B cell (primary cell): Measurements from ENCODE around the gene PLPPR5. TPM values are rescaled to one million over a fixed set of nuclear protein-coding genes. Genes with fewer than 3 reads are reported as not detected.

Source experiments
- ATAC-seq: fragments of 200-7000 bp; cut with Tn5 transposase; one replicate; pipeline ENCODE4 v1.10.0; 2021; ENCODE audit warnings: low read depth, mild to moderate bottlenecking, moderate number of reproducible peaks, moderate library complexity
- CTCF ChIA-PET: fragments of 350-600 bp; sonication (Branson Sonifier 250); formaldehyde crosslinking; loops from one replicate; lab custom pipeline; 2021; ENCODE audit warnings: antibody characterized with exemption, inconsistent platforms; lab: Charles Lee
- POLR2A ChIA-PET: fragments of 350-600 bp; sonication (Branson Sonifier 250); formaldehyde crosslinking; loops from one replicate; lab custom pipeline; 2021; ENCODE audit warnings: antibody characterized with exemption; lab: Charles Lee
- DNase-seq: peaks from one replicate; pipeline ENCODE4 v3.0.0; 2013
- H2AFZ ChIP-seq: 2 replicates; pipeline ENCODE4 v1.6.1; 2012; ENCODE audit warnings: mild to moderate bottlenecking, low read depth, low read length; ENCODE audit not compliant: insufficient read depth, poor library complexity, severe bottlenecking
- H3K27ac ChIP-seq, 2 donors: 1 replicate in 1 of 2; 2 replicates in 1 of 2; pipeline ENCODE4 v1.5.1; 2012 to 2013; ENCODE audit warnings: low read length in 2 of 2, mild to moderate bottlenecking in 2 of 2, moderate library complexity in 1 of 2
- H3K27me3 ChIP-seq, 4 experiments: fragments of 200-600 bp in 1 of 4; sonication (generic) in 1 of 4; replicated peaks in 1 of 4; 1 replicate in 2 of 4; 2 replicates in 2 of 4; pipeline versions ENCODE4 v1.6.1 to v1.7.0; 2013 to 2016; ENCODE audit warnings: low read length in 3 of 4, mild to moderate bottlenecking in 2 of 4, mixed read lengths in 1 of 4, moderate library complexity in 1 of 4; ENCODE audit not compliant: insufficient read depth in 4 of 4, control insufficient read depth in 3 of 4; ENCODE audit errors: control extremely low read depth in 1 of 4
- H3K36me3 ChIP-seq, 2 experiments: replicated peaks in 1 of 2; 1 replicate in 1 of 2; 2 replicates in 1 of 2; pipeline versions ENCODE4 v1.6.1 to v1.7.1; 2013; ENCODE audit warnings: low read length in 1 of 2; ENCODE audit not compliant: insufficient read depth in 2 of 2, control insufficient read depth in 1 of 2; ENCODE audit errors: control extremely low read depth in 1 of 2, extremely low read depth in 1 of 2
- H3K4me1 ChIP-seq, 2 donors: fragments of 200-600 bp in 1 of 2; sonication (generic) in 1 of 2; 1 replicate in 1 of 2; 2 replicates in 1 of 2; pipeline versions ENCODE4 v1.5.1 to v1.6.1; 2013 to 2017; ENCODE audit warnings: low read length in 2 of 2; ENCODE audit not compliant: control insufficient read depth in 2 of 2, insufficient read depth in 2 of 2
- H3K4me2 ChIP-seq: replicated peaks from 2 replicates; pipeline ENCODE3; 2012; ENCODE audit warnings: mild to moderate bottlenecking, low read depth, low read length; ENCODE audit not compliant: poor library complexity, severe bottlenecking
- H3K4me3 ChIP-seq, 5 experiments: fragments of 200-600 bp in 1 of 5; sonication (generic) in 1 of 5; 1 replicate in 3 of 5; 2 replicates in 2 of 5; pipeline versions ENCODE4 v1.5.1 to v1.7.0; 2011 to 2016; ENCODE audit warnings: low read length in 4 of 5, mild to moderate bottlenecking in 4 of 5, low read depth in 2 of 5, control low read depth in 1 of 5, moderate library complexity in 1 of 5; ENCODE audit not compliant: insufficient read depth in 1 of 5; ENCODE audit errors: control extremely low read depth in 1 of 5, extremely low read depth in 1 of 5
- H3K79me2 ChIP-seq: fragments of 200-600 bp; sonication (generic); one replicate; pipeline ENCODE4 v1.6.0; 2016; ENCODE audit warnings: low read length; ENCODE audit not compliant: control insufficient read depth, insufficient read depth
- H3K9ac ChIP-seq: fragments of 200-600 bp; sonication (generic); 2 replicates; pipeline ENCODE4 v1.6.1; 2017; ENCODE audit warnings: mild to moderate bottlenecking, low read length, moderate library complexity
- H3K9me3 ChIP-seq, 3 donors: one replicate each; pipeline versions ENCODE4 v1.6.1 to v1.7.1; 2013; ENCODE audit warnings: low read length in 2 of 3; ENCODE audit not compliant: control insufficient read depth in 2 of 3, insufficient read depth in 1 of 3; ENCODE audit errors: control extremely low read depth in 1 of 3
- H4K20me1 ChIP-seq: 2 replicates; pipeline ENCODE4 v1.6.0; 2012; ENCODE audit warnings: mild to moderate bottlenecking, low read length; ENCODE audit not compliant: insufficient read depth, control insufficient read depth, poor library complexity, severe bottlenecking
- H3K27ac Mint-ChIP-seq: one replicate; pipeline ENCODE4 v1.8.0; 2021; ENCODE audit warnings: mixed read lengths
- H3K27me3 Mint-ChIP-seq: one replicate; pipeline ENCODE4 v1.8.0; 2021; ENCODE audit warnings: mixed read lengths
- H3K4me1 Mint-ChIP-seq: one replicate; pipeline ENCODE4 v1.8.0; 2021; ENCODE audit warnings: mixed read lengths
- H3K4me3 Mint-ChIP-seq: one replicate; pipeline ENCODE4 v1.8.0; 2021; ENCODE audit warnings: mixed read lengths
- H3K9me3 Mint-ChIP-seq: one replicate; pipeline ENCODE4 v1.8.0; 2022; ENCODE audit warnings: mixed read lengths; ENCODE audit not compliant: insufficient read depth
- CTCF ChIP-seq: fragments of 200-600 bp; IDR thresholded peaks from one replicate; pipeline ENCODE4 v1.8.0; 2022; ENCODE audit warnings: antibody characterized with exemption, mild to moderate bottlenecking
- EZH2 ChIP-seq: IDR thresholded peaks from 2 replicates; pipeline ENCODE4 v1.6.1; 2012; ENCODE audit warnings: borderline replicate concordance, low read depth, mild to moderate bottlenecking, moderate library complexity, low read length; ENCODE audit not compliant: insufficient read depth, poor library complexity, severe bottlenecking
- WGBS: methylation state at CpG from one replicate; pipeline ENCODE4 v1.1.5; 2013; ENCODE audit warnings: missing lambda C conversion rate; ENCODE audit not compliant: insufficient coverage; 5-methylcytosine and 5-hydroxymethylcytosine counted together
- intact Hi-C: fragments of 100-400 bp; cut with micrococcal nuclease; formaldehyde crosslinking; loops from one replicate; pipeline ENCODE4 v1.10.0; 2022
- polyA plus RNA-seq: library from polyadenylated mRNA; depleted of rRNA; stranded (reverse); fragments of >200 nt; gene quantifications from 2 replicates; pipeline ENCODE4 v1.2.3, GENCODE V29; 2012
- total RNA-seq, 2 donors: library from RNA; stranded (reverse); fragments of 120-200 nt in 1 of 2; gene quantifications; 1 replicate in 1 of 2; 2 replicates in 1 of 2; pipeline versions ENCODE4 v1.2.3 to v1.2.4, GENCODE V29; 2013 to 2022

Gene PLPPR5
- total and polyA plus RNA-seq, 2 donors (not counting 1 experiment from before 2014, with no cell fraction given) = not detected

GRCh38 chr1:99005537-99005942, 879 bp upstream of the PLPPR5 start:
- Histone ChIP-seq H3K4me2 (no peak overlapping the region), H3K27me3 (peaks cover 0 to 25% (median 17%) of the 10 kb centered on the region in 4 experiments), H3K27ac (no peak overlapping the region), H3K79me2 (no peaks in the 10 kb centered on the region), H3K4me1 (peaks cover 0 to 3% of the 10 kb centered on the region in 2 donors), H3K4me3 (no peak overlapping the region), H2AFZ (peak overlapping the region; percentile 10), H3K36me3 (no peaks in the 10 kb centered on the region), H4K20me1 (no peaks in the 10 kb centered on the region), H3K9me3 (peaks cover 0 to 3% (median 0%) of the 10 kb centered on the region in 3 donors), H3K9ac (no peak overlapping the region)
- ATAC-seq (no peak), DNase-seq (no peak)
- Mint-ChIP-seq H3K4me3 (no peak overlapping the region), H3K9me3 (no peaks in the 10 kb centered on the region), H3K27ac (no peak overlapping the region), H3K4me1 (peaks cover 2% of the 10 kb centered on the region), H3K27me3 (peaks cover 38% of the 10 kb centered on the region)
- intact Hi-C loops = no loop called here
- TF ChIP-seq EZH2 = no peak
- no peak for TF ChIP-seq CTCF
- WGBS = 48% methylated on average over 5 of the region's 8 CpGs
- ChIA-PET CTCF (interaction anchor here (0.9 kb wide), 1 partner anchor 13 kb away, joined by 3 read pairs; no protein-coding TSS in a partner anchor), POLR2A (no interaction called here)

DNA sequence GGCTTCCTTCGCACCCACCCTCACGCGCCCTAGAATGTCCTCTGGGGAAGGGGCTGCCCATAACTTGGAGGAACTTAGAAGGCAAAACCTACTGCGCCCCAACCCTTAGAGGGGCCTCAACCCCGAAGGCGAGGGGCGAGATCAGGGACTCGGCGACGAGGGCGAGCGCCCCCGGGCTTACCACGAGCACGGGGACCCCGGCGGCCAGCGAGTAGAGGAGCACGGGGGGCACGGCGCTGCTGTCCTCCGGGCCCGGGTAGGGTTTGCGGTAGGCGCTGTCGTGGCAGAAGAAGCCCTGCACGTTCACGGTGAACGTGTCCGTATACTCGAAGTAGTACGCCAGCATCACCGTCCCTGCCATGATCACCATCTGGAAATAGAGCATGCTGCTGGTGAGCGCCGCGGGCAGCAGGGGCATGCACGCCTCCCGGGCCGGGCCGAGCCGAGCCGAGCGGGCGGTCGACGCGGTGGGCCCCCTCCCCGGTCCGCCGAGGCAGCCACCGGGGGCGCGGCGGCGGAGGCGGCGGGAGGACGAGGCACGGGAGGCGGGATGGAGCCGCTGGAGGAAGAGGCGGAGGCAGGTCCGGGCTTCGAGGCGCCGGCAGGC, 304 bp downstream of the PLPPR5 start:
- Histone ChIP-seq H3K79me2 (no peaks in the 10 kb centered on the region), H3K4me1 (peaks cover 0 to 3% of the 10 kb centered on the region in 2 donors), H3K9me3 (peaks cover 0 to 3% (median 0%) of the 10 kb centered on the region in 3 donors), H3K4me3 (peak overlapping the region in 2 of 5 experiments; percentile 15 to 29), H3K27ac (no peak overlapping the region), H3K27me3 (peaks cover 0 to 25% (median 17%) of the 10 kb centered on the region in 4 experiments), H3K4me2 (peak overlapping the region; percentile 63), H3K9ac (no peak overlapping the region), H2AFZ (peak overlapping the region; percentile 22), H4K20me1 (no peaks in the 10 kb centered on the region), H3K36me3 (no peaks in the 10 kb centered on the region)
- WGBS = 8% methylated on average over 66 of the region's 66 CpGs
- no peaks in the 10 kb centered on the region for H3K9me3 Mint-ChIP-seq
- intact Hi-C loops = no loop called here
- no peak overlapping the region for H3K27ac Mint-ChIP-seq
- ATAC-seq (no peak), DNase-seq (peak; percentile 7)
- POLR2A ChIA-PET = no interaction called here
- TF ChIP-seq CTCF (no peak), EZH2 (no peak)
- CTCF ChIA-PET = interaction anchor here (0.9 kb wide), 1 partner anchor 14 kb away, joined by 3 read pairs; no protein-coding TSS in a partner anchor
- H3K4me3 Mint-ChIP-seq = no peak overlapping the region
- peaks cover 40% of the 10 kb centered on the region for H3K27me3 Mint-ChIP-seq
- peaks cover 2% of the 10 kb centered on the region for H3K4me1 Mint-ChIP-seq
